ENCODE measurements around the gene CPSF7. TPM values are rescaled to one million over a fixed set of nuclear protein-coding genes. Genes with fewer than 3 reads are reported as not detected.
A peak's percentile ranks its signal among the peaks of the same experiment; 100 is the strongest.
"Not testable (repeated sequence)": the region's sequence is repeated elsewhere in the genome, so short reads cannot be mapped to it uniquely, and the experiment has no call there.

Gene CPSF7
- total RNA-seq, 1 donor from 2014 or later = 143 TPM

DNA sequence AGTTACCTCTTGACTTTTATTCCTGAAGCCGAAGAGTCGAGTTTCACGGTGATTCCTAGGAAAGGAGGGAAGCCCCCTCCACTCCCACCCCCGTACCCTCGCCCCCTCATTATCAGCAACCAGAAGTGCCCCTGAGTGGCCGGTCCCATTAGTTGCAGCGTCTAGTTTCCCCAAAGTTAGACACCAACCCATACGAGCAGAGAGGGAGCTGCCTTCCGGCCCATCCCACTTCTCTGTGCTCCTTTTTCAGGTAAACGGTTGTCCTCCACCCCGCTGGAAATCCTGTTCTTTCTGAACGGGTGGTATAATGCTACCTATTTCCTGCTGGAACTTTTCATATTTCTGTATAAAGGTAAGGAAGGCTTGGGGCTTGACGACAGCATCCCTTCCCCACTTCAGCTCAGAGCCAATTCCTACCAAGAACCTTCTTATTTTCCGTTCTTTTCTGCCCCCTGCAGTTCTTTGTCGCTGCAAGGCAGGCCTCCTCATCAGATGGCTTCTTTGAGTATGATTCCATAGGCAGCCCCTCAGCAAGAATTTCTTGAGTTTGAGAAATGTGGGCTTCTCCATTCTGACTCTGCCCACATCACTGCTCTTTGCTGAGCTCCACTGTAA is 36.7 kb downstream of the CPSF7 start:
- Mint-ChIP-seq H3K27ac (peak overlapping the region; percentile 92), H3K9me3 (peaks cover 6% of the 10 kb centered on the region), H3K4me3 (peak overlapping the region; percentile 91), H3K36me3 (ENCODE audit: low read depth) (peaks cover 26% of the 10 kb centered on the region), H3K27me3 (no peaks in the 10 kb centered on the region), H3K4me1 (peaks cover 18% of the 10 kb centered on the region)
- intact Hi-C loops (cut with micrococcal nuclease) = loop anchor here (1.0 to 2.0 kb wide), 2 partner anchors 30 to 57 kb away; partner anchors contain the start of gene TMEM138
- DNase-seq = peak; percentile 68

DNA sequence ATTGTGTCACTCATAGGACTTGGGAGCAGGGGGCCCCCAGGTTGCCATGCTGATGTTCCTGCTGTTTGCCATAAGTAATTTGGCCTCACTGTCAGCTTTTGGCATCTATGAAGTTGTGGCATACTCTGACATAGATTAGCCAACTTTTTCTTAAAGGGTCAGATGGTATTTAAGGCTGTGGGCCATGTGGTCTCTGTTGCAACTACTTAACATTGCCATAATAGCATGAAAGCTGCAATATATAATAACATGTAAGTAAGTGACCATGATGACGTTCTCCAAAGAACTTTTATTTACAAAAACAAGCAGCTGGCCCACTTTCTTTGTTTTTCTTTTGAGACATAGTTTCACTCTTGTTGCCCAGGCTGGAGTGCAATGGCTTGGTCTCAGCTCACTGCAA is 39.6 kb downstream of the CPSF7 start:
- Mint-ChIP-seq H3K36me3 (ENCODE audit: low read depth) (peaks cover 14% of the 10 kb centered on the region), H3K9me3 (peaks cover 6% of the 10 kb centered on the region), H3K27ac (no peak overlapping the region), H3K4me3 (no peak overlapping the region), H3K27me3 (no peaks in the 10 kb centered on the region), H3K4me1 (peaks cover 22% of the 10 kb centered on the region)
- intact Hi-C loops (cut with micrococcal nuclease) = no loop called here
- no peak for DNase-seq

DNA sequence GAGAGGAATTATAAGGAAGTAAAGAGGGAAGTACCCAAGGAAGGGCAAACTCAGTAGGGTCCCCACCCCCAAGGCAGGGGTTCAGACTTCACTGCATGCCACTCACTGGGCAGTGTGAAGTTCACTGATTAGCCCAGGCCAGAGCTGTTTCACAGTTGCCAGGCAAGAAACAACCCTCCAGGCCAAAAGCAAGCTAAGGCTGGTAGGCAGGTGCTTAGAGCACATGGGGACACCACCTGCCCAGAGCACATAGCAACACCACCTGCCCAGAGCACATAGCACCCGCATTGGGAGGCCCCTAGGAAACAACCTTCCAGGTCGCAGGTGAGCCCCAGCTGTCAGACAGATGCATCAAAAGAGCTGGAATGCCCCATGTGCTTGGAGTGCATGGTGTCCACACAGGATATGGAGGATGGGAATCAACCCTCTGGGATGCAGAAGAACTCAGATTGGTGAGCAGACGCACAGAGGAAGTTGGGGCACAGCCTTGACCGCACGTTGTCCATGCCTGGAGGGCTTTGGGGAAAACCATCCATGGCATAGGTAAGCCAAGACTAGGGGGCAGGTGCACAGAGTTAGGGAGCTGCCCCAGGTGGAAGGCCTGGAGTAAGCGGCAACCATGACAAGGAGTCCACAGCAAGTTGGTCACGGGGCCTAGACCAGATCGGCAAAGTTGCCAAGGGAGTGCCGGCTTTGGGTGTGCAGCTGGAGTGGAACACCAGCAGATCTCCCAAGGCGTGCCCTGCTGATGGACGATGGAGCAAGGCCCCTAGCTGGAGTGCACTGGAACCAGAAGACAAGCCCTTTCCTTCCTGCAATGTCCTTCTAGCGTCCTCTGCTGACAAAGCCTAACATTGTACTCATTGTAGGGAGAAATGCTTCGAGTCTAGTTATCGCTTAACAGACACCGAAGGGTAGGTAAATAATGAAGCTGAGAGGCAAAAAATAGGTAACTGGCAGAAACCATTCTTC is 45.2 kb downstream of the CPSF7 start:
- intact Hi-C loops (cut with micrococcal nuclease) = loop anchor here (1.0 to 5.0 kb wide), 5 partner anchors 22 to 607 kb away; partner anchors contain the start of gene TMEM138
- peaks cover 2% of the 10 kb centered on the region for H3K9me3 Mint-ChIP-seq
- no peak overlapping the region for H3K27ac Mint-ChIP-seq
- no peak overlapping the region for H3K4me3 Mint-ChIP-seq
- H3K4me1 Mint-ChIP-seq = peaks cover 6% of the 10 kb centered on the region
- no peak for DNase-seq
- no peaks in the 10 kb centered on the region for H3K27me3 Mint-ChIP-seq
- H3K36me3 Mint-ChIP-seq (ENCODE audit: low read depth) = peaks cover 1% of the 10 kb centered on the region

DNA sequence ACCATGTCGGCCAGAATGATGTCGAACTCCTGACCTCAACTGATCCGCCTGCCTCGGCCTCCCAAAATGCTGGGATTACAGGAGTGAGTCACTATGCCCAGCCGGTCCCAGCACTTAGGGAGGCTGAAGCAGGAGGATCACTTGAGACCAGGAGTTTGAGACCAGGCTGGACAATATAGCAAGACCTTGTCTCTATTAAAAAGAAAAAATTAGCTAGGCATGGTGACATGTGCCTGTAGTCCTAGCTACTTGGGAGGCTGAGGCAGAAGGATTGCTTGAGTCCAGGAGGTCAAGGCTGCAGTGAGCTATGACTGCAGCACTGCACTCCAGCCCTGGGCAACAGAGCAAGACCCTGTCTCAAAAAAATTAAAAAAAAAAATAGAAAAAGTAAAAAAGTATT is 45.9 kb downstream of the CPSF7 start:
- DNase-seq; H3K4me1 Mint-ChIP-seq; H3K36me3 Mint-ChIP-seq (ENCODE audit: low read depth); H3K4me3 Mint-ChIP-seq; H3K27me3 Mint-ChIP-seq; H3K9me3 Mint-ChIP-seq; intact Hi-C loops (cut with micrococcal nuclease); H3K27ac Mint-ChIP-seq: not testable (repeated sequence)

DNA sequence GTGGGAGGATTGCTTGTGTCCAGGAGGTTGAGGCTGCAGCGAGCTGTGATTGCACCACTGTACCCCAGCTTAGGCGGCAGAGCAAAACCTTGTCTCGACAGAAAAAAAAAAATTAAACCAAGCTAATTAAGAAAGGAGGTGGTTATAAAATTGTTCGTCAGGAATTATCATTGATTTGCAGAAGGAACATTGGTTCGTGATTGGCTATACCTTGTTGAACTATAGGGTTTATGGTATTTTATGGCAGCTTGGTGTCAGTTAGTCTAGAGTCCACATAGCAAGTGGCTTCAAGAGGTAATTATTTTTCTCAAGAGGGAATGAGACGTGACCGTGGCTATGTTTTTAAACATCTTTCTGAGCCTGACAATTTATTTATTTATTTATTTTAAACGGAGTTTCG is 48.9 kb downstream of the CPSF7 start:
- Mint-ChIP-seq H3K36me3 (ENCODE audit: low read depth) (peaks cover 10% of the 10 kb centered on the region), H3K27ac (no peak overlapping the region), H3K4me1 (peaks cover 6% of the 10 kb centered on the region), H3K9me3 (no peaks in the 10 kb centered on the region), H3K27me3 (no peaks in the 10 kb centered on the region), H3K4me3 (no peak overlapping the region)
- no peak for DNase-seq
- intact Hi-C loops (cut with micrococcal nuclease) = no loop called here

DNA sequence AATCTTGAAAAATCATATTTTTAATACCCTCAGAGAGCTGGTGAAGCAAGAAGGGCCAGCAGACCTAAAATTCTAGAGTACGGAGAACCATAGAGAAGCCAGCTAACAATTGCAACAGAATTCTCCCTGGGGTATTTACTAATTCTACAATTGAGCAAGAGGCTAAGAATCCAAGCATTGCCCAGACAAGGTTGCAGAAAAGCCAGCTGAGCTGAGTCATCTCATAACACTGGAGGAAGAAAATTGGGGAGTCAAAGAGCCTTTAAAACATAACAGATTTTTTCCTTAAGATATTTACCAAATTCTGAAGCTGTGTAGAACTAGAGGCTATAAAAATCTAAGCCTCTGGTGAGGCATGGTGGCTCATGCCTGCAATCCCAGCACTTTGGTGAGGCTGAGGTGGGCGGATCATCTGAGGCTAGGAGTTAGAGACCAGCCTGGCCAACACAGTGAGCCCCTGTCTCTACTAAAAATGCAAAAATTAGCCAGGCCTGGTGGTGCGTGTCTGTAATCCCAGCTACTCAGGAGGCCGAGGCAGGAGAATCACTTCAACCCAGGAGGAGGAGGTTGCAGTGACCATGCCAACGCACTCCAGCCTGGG is 51.0 kb downstream of the CPSF7 start:
- H3K9me3 Mint-ChIP-seq = no peaks in the 10 kb centered on the region
- H3K27me3 Mint-ChIP-seq = no peaks in the 10 kb centered on the region
- peaks cover 1% of the 10 kb centered on the region for H3K4me1 Mint-ChIP-seq
- H3K4me3 Mint-ChIP-seq = no peak overlapping the region
- no peak overlapping the region for H3K27ac Mint-ChIP-seq
- H3K36me3 Mint-ChIP-seq (ENCODE audit: low read depth) = peaks cover 21% of the 10 kb centered on the region
- intact Hi-C loops (cut with micrococcal nuclease) = no loop called here
- no peak for DNase-seq

DNA sequence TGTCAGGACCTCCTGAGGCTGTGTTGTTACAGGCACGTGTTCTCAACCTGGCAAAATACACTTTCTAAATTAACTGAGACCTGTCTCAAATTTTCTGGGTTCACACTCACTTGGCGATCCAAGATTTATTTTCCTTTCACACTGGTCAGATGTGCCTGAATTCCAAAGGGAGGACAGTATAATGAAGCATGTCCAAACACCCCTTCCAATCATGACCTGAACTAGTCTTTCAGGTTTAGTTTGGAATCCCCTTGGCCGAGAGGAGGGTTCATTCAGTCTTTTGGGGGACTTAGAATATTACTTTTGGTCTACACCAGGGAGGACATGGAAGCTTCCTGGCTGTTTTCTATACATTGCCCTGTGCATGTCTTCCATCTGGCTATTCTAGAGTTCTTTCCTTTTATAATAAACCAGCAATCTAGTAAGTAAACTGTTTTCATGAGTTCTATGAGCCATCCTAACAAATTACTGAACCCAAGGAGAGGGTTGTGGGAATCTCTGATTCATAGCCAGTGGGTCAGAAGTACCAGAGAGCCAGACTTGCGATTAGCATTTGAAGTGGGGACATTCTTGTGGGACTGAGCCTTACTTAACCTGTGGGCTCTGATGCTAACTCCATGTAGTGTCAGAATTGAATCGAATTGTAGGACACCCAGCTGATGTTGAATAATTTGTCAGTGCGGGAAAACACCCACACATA is 52.2 kb downstream of the CPSF7 start:
- intact Hi-C loops (cut with micrococcal nuclease) = no loop called here
- Mint-ChIP-seq H3K27ac (no peak overlapping the region), H3K4me3 (no peak overlapping the region)

DNA sequence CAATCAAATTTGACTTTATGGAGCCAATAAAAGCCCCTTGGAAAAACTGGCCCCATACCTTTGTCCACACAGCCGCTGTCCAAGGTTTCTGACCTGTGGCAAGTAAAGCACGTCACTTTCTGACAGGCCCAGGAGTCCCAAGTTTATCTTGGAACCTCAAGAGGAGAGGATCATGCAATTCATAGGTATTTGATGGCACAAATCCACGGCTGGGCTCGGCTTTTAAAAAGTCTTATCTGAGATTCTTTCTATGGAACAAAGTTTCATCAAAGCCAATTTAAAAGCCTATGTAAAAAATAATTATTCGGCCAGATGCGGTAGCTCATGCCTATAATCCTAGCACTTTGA is 54.0 kb downstream of the CPSF7 start:
- no peaks in the 10 kb centered on the region for H3K27me3 Mint-ChIP-seq
- no peak for DNase-seq
- H3K9me3 Mint-ChIP-seq = no peaks in the 10 kb centered on the region
- no peak overlapping the region for H3K4me3 Mint-ChIP-seq
- peaks cover 38% of the 10 kb centered on the region for H3K36me3 Mint-ChIP-seq (ENCODE audit: low read depth)
- intact Hi-C loops (cut with micrococcal nuclease) = no loop called here
- H3K27ac Mint-ChIP-seq = no peak overlapping the region
- no peaks in the 10 kb centered on the region for H3K4me1 Mint-ChIP-seq

More for the DNA sequence above, 52.2 kb downstream of the CPSF7 start:
- Mint-ChIP-seq H3K4me1 (peaks cover 1% of the 10 kb centered on the region), H3K9me3 (no peaks in the 10 kb centered on the region), H3K27me3 (no peaks in the 10 kb centered on the region), H3K36me3 (ENCODE audit: low read depth) (peaks cover 24% of the 10 kb centered on the region)
- DNase-seq = no peak

DNA sequence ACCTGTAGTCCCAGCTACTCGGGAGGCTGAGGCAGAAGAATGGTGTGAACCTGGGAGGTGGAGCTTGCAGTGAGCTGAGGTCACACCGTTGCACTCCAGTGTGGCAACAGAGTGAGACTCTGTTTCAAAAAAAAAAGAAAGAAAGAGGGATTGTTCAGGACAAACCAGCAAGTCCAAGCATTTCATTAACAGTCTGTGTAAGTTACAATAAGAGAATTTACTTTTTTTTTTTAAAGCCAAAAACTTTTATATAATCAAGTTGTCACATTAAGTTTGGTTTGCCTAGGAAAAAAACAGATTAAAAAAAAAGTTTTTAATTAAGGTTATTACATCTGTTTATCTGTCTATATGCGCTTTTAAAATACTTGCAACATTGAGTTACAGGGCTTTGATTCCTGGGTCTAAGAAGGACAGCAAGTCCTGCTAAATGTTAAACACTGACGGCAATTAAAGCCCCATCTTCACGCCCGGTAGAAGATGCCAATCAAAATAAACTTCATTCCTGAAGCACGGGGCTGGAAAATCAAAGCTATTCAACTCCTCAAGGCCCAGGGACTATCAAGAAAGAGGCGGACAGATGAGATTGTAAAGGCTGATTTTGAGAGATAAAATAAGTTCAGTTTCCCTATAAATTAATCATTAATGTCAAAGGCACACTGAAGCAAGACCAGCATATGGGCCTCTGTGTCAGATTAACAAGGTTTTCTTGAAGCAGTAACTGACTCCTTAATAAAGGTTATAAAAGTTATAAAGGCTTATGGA is 56.9 kb downstream of the CPSF7 start:
- intact Hi-C loops (cut with micrococcal nuclease) = no loop called here
- no peaks in the 10 kb centered on the region for H3K9me3 Mint-ChIP-seq
- DNase-seq = no peak
- H3K36me3 Mint-ChIP-seq (ENCODE audit: low read depth) = peaks cover 65% of the 10 kb centered on the region
- H3K27ac Mint-ChIP-seq = no peak overlapping the region
- H3K4me3 Mint-ChIP-seq = no peak overlapping the region
- H3K27me3 Mint-ChIP-seq = no peaks in the 10 kb centered on the region
- peaks cover 9% of the 10 kb centered on the region for H3K4me1 Mint-ChIP-seq

DNA sequence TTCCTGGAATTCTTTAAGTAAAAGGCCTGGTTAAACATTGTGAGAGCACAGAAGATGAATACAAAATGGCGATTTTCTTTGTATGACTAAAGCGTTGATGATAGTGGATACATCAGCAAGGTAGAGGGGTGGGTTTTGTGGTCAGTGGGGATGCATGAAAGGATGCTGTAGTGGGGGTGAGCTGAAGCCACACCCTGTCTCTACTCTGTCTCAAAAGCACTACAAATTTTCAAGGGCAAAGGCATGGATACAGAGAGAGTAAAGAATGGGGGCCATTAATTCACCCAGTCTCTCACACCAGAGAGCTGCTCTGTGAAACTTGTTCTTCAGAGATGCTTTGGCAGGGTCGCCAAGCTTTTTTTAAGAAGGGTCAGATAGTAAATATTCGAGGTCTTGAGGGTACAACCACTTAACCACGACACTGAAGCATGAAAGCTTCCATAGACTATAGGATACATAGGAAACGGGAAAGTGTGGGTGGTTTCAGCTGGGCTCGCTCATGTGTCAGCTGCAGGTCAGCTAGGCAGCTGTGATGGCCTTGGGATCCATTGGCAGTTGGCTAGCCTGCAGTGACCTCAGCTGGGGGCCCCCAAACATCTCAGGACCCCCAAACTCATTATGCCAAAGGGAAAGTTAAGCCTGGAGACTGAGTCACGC is 59.3 kb downstream of the CPSF7 start:
- Mint-ChIP-seq H3K27me3 (no peaks in the 10 kb centered on the region), H3K4me1 (peaks cover 9% of the 10 kb centered on the region), H3K27ac (peak overlapping the region; percentile 1), H3K9me3 (no peaks in the 10 kb centered on the region), H3K36me3 (ENCODE audit: low read depth) (peaks cover 69% of the 10 kb centered on the region), H3K4me3 (no peak overlapping the region)
- intact Hi-C loops (cut with micrococcal nuclease) = no loop called here
- no peak for DNase-seq

DNA sequence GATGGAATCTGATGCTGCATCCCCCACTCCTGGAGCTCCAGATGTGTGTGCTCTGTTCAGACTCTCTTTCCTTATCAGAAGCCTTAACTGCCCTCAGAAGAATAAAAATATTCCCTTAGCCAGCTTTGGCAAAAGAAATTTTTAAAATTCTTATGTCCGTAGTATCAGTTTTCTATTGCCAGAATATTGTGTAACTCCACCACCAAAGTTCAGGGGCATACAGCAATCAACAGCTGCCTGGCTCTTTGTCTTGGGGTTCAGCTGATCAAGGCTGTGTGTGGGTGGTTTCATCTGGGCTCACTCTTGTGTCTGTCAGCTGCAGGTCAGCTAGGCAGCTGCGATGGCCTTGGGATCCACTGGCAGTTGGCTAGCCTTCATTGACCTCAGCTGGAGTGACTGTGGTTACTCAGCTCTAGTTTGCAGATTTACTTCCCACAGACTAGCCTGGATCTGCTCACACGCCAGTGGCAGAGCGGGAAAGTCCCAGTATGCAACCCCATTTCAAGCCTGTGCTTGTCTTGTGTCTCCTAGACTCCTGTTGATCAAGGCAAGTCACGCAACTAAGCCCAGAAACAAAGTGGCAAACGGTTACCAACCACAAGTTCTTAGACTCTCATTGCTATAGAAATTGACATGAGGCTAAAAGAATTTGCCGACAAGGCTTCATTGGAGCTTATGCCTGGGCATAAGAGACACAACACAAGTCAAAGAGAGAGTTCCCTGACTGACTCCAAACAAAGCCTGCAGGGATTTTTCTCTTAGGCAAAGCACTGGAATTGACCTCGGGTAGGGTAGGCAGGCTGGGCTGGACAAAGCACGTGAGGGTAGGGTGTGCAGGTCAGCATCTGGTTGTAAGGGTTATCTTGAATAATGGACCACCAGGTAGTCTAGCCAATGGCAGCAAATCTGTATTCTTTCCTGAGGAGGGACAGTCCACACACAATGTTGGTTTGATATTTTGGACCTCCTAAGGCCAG is 60.1 kb downstream of the CPSF7 start:
- peaks cover 68% of the 10 kb centered on the region for H3K36me3 Mint-ChIP-seq (ENCODE audit: low read depth)
- H3K27me3 Mint-ChIP-seq = no peaks in the 10 kb centered on the region
- no peak for DNase-seq
- peaks cover 9% of the 10 kb centered on the region for H3K4me1 Mint-ChIP-seq
- intact Hi-C loops (cut with micrococcal nuclease) = loop anchor here (10.0 kb wide), 1 partner anchor 425 kb away; the partner anchor contains the start of genes FEN1 and TMEM258
- no peak overlapping the region for H3K27ac Mint-ChIP-seq
- H3K4me3 Mint-ChIP-seq = no peak overlapping the region
- H3K9me3 Mint-ChIP-seq = no peaks in the 10 kb centered on the region

DNA sequence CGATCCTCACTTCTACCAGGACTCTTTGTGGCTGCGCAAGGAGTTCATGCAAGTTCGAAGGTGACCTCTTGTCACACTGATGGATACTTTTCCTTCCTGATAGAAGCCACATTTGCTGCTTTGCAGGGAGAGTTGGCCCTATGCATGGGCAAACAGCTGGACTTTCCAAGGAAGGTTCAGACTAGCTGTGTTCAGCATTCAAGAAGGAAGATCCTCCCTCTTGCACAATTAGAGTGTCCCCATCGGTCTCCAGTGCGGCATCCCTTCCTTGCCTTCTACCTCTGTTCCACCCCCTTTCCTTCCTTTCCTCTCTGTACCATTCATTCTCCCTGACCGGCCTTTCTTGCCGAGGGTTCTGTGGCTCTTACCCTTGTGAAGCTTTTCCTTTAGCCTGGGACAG is 61.1 kb downstream of the CPSF7 start:
- H3K4me3 Mint-ChIP-seq = no peak overlapping the region
- peaks cover 67% of the 10 kb centered on the region for H3K36me3 Mint-ChIP-seq (ENCODE audit: low read depth)
- no peak overlapping the region for H3K27ac Mint-ChIP-seq
- peaks cover 11% of the 10 kb centered on the region for H3K4me1 Mint-ChIP-seq
- H3K9me3 Mint-ChIP-seq = no peaks in the 10 kb centered on the region
- intact Hi-C loops (cut with micrococcal nuclease) = loop anchor here (10.0 kb wide), 1 partner anchor 426 kb away; the partner anchor contains the start of genes FEN1 and TMEM258
- no peak for DNase-seq
- H3K27me3 Mint-ChIP-seq = no peaks in the 10 kb centered on the region

Measured in activated CD4-positive, alpha-beta T cell treated with anti-CD3 and anti-CD28 coated beads, Interleukin-2, amount 10 ng/mL, durations not matched to agents 24 days and 14 days (primary cell).